Body of pancreas (tissue), 4 donors: Measurements from ENCODE around the gene MAPK11.

ENCODE experiments used
- CTCF ChIP-seq, 7 experiments: fragments of 450-650 bp in 4 of 7; fragments of 200-600 bp in 3 of 7; sonication (generic) in 3 of 7; IDR thresholded peaks; one replicate each; pipeline ENCODE4 v1.5.1; 2016 to 2019; ENCODE audit warnings: antibody characterized with exemption in 7 of 7
- POLR2A ChIP-seq, 3 donors: fragments of 450-650 bp; IDR thresholded peaks; one replicate each; pipeline ENCODE4 v1.6.1; 2016; ENCODE audit warnings: antibody characterized with exemption in 3 of 3, mild to moderate bottlenecking in 2 of 3

GRCh38 chr22:50249341-50250248 lies 20.6 kb downstream of the MAPK11 start:
- TF ChIP-seq POLR2A (IDR thresholded peaks at IDR 0.05) (no peak), CTCF (IDR thresholded peaks at IDR 0.05) (no peak)
